Liver (tissue), 9 donors: Measurements from ENCODE around the gene FOXP3. TPM values are rescaled to one million over a fixed set of nuclear protein-coding genes. Genes with fewer than 3 reads are reported as not detected.

Experiments
- DNase-seq: peaks from one replicate; pipeline ENCODE4 v3.0.0-alpha.2; 2017; ENCODE audit warnings: low spot score
- H3K27ac ChIP-seq, 2 donors: one replicate each; pipeline ENCODE4 v1.7.0; 2013; ENCODE audit warnings: inconsistent platforms in 2 of 2, low read length in 2 of 2, control low read depth in 1 of 2, low read depth in 1 of 2, mild to moderate bottlenecking in 1 of 2
- H3K27me3 ChIP-seq, 4 donors: one replicate each; pipeline versions ENCODE4 v1.6.1 to v1.7.0; 2013; ENCODE audit warnings: low read length in 3 of 4, inconsistent platforms in 1 of 4, mild to moderate bottlenecking in 1 of 4, moderate library complexity in 1 of 4; ENCODE audit not compliant: control insufficient read depth in 4 of 4, insufficient read depth in 4 of 4
- H3K36me3 ChIP-seq, 4 donors: one replicate each; pipeline versions ENCODE4 v1.6.1 to v1.7.0; 2013; ENCODE audit warnings: low read length in 3 of 4, mild to moderate bottlenecking in 3 of 4, low read depth in 1 of 4, moderate library complexity in 1 of 4; ENCODE audit not compliant: control insufficient read depth in 4 of 4, insufficient read depth in 3 of 4
- H3K4me1 ChIP-seq, 4 donors: one replicate each; pipeline versions ENCODE4 v1.6.1 to v1.7.0; 2013; ENCODE audit warnings: low read length in 3 of 4, mild to moderate bottlenecking in 3 of 4, moderate library complexity in 1 of 4; ENCODE audit not compliant: control insufficient read depth in 4 of 4, insufficient read depth in 4 of 4
- H3K4me3 ChIP-seq, 3 donors: one replicate each; pipeline versions ENCODE4 v1.6.1 to v1.7.0; 2013; ENCODE audit warnings: low read length in 3 of 3, control low read depth in 1 of 3, low read depth in 1 of 3, mild to moderate bottlenecking in 1 of 3
- H3K9ac ChIP-seq, 2 donors: one replicate each; pipeline ENCODE4 v1.7.0; 2013; ENCODE audit warnings: low read length in 2 of 2, mild to moderate bottlenecking in 2 of 2, moderate library complexity in 2 of 2, control low read depth in 1 of 2, low read depth in 1 of 2
- H3K9me3 ChIP-seq, 4 donors: one replicate each; pipeline versions ENCODE4 v1.6.1 to v1.7.0; 2013; ENCODE audit warnings: low read length in 3 of 4; ENCODE audit not compliant: control insufficient read depth in 4 of 4
- ATF3 ChIP-seq: IDR thresholded peaks from 2 replicates; pipeline ENCODE4 v1.6.1; 2016; ENCODE audit warnings: antibody characterized with exemption
- CTCF ChIP-seq: fragments of 150-350 bp; IDR thresholded peaks from 2 replicates; pipeline ENCODE4 v1.5.1; 2017; ENCODE audit warnings: improper control_type of control experiment, low read depth, low read length; ENCODE audit not compliant: missing input control
- EGR1 ChIP-seq, 2 donors: IDR thresholded peaks; 2 replicates each; pipeline ENCODE4 v1.6.1; 2016 to 2018; ENCODE audit warnings: antibody characterized with exemption in 2 of 2, low read depth in 2 of 2
- FOXA1 ChIP-seq: IDR thresholded peaks from 2 replicates; pipeline ENCODE4 v1.6.1; 2016; ENCODE audit warnings: antibody characterized with exemption
- FOXA2 ChIP-seq: IDR thresholded peaks from 2 replicates; pipeline ENCODE4 v1.6.1; 2016; ENCODE audit warnings: antibody characterized with exemption
- GABPA ChIP-seq, 2 donors: IDR thresholded peaks in 1 of 2; conservative IDR thresholded peaks in 1 of 2; 2 replicates each; pipeline ENCODE4 v1.6.1; 2016; ENCODE audit warnings: antibody characterized with exemption in 2 of 2, mild to moderate bottlenecking in 1 of 2, moderate library complexity in 1 of 2
- HNF4A ChIP-seq, 2 donors: conservative IDR thresholded peaks; 2 replicates each; pipeline ENCODE4 v1.6.1; 2016; ENCODE audit warnings: antibody characterized with exemption in 2 of 2, mild to moderate bottlenecking in 2 of 2
- HNF4G ChIP-seq: IDR thresholded peaks from 2 replicates; pipeline ENCODE4 v1.6.1; 2016; ENCODE audit warnings: antibody characterized with exemption
- JUND ChIP-seq, 2 donors: IDR thresholded peaks; 2 replicates each; pipeline ENCODE4 v1.6.1; 2016; ENCODE audit warnings: antibody characterized with exemption in 2 of 2
- MAX ChIP-seq: IDR thresholded peaks from 2 replicates; pipeline ENCODE4 v1.6.1; 2016; ENCODE audit warnings: antibody characterized with exemption
- NR2F2 ChIP-seq: IDR thresholded peaks from 2 replicates; pipeline ENCODE4 v1.6.1; 2016; ENCODE audit warnings: antibody characterized with exemption
- RAD21 ChIP-seq, 2 donors: IDR thresholded peaks; 2 replicates each; pipeline ENCODE4 v1.6.1; 2016; ENCODE audit warnings: antibody characterized with exemption in 2 of 2, mild to moderate bottlenecking in 2 of 2
- REST ChIP-seq: IDR thresholded peaks from 2 replicates; pipeline ENCODE4 v1.6.1; 2016; ENCODE audit warnings: antibody characterized with exemption, mild to moderate bottlenecking
- RXRA ChIP-seq, 2 donors: IDR thresholded peaks; 2 replicates each; pipeline ENCODE4 v1.6.1; 2017 to 2018; ENCODE audit warnings: antibody characterized with exemption in 2 of 2, mild to moderate bottlenecking in 1 of 2
- SP1 ChIP-seq: IDR thresholded peaks from 2 replicates; pipeline ENCODE4 v1.6.1; 2018; ENCODE audit warnings: antibody characterized with exemption, mild to moderate bottlenecking
- TAF1 ChIP-seq: conservative IDR thresholded peaks from 2 replicates; pipeline ENCODE4 v1.6.1; 2016; ENCODE audit warnings: antibody characterized with exemption, mild to moderate bottlenecking
- YY1 ChIP-seq: IDR thresholded peaks from 2 replicates; pipeline ENCODE4 v1.6.1; 2016; ENCODE audit warnings: antibody characterized with exemption, mild to moderate bottlenecking
- ZBTB33 ChIP-seq: IDR thresholded peaks from 2 replicates; pipeline ENCODE4 v1.6.1; 2016; ENCODE audit warnings: antibody characterized with exemption
- WGBS: extraction: QIAGEN DNeasy Blood & Tissue Kit; methylation state at CpG from one replicate; pipeline ENCODE4 v1.1.7; 2013; 5-methylcytosine and 5-hydroxymethylcytosine counted together
- polyA plus RNA-seq, 2 donors: library from polyadenylated mRNA; stranded (reverse) in 1 of 2; unstranded in 1 of 2; fragments of 200-250 nt in 1 of 2; fragments of >200 nt in 1 of 2; fragmentation: Nextera tagmentation in 1 of 2; extraction: Ambion mirVana in 1 of 2; gene quantifications; one replicate each; pipeline versions ENCODE4 v1.2.1 to v1.2.3, GENCODE V29; 2013 to 2015
- total RNA-seq, 2 donors: library from RNA; depleted of rRNA; stranded (reverse); fragments of >200 nt; gene quantifications; one replicate each; pipeline ENCODE4 v1.2.3, GENCODE V29; 2014
- donor health status: healthy.
- donor health status: healthy.
- donor health status: healthy.
- donor health status: healthy.
- donor health status: healthy.

Gene FOXP3
- total and polyA plus RNA-seq, 4 donors = 0.05 to 0.65 (median 0.19) TPM

GRCh38 chrX:49268702-49269009, 4.1 kb upstream of the FOXP3 start:
- Histone ChIP-seq H3K9me3 (no peaks in the 10 kb centered on the region), H3K27me3 (no peaks in the 10 kb centered on the region), H3K4me1 (peaks cover 9 to 41% (median 28%) of the 10 kb centered on the region in 4 donors), H3K4me3 (peak overlapping the region; percentile 28 to 58 (median 48)), H3K27ac (peak overlapping the region; percentile 92 to 99), H3K9ac (peak overlapping the region in 1 of 2 donors; percentile 8), H3K36me3 (no peaks in the 10 kb centered on the region)
- DNase-seq = no peak
- TF ChIP-seq RAD21 (IDR thresholded peaks at IDR 0.05) (no peak), JUND (IDR thresholded peaks at IDR 0.05) (no peak)
- 1% methylated on average over 4 of the region's 4 CpGs for WGBS

GRCh38 chrX:49266523-49267445, 2.3 kb upstream of the FOXP3 start:
- 67% methylated on average over 10 of the region's 10 CpGs for WGBS
- H3K4me3 ChIP-seq = no peak overlapping the region
- H3K9ac ChIP-seq = no peak overlapping the region
- TF ChIP-seq NR2F2 (peak; percentile 70), RXRA (IDR thresholded peaks at IDR 0.05) (peak; percentile 89 to 100), YY1 (no peak), HNF4A (conservative IDR thresholded peaks at IDR 0.05) (peak in 1 of 2 donors; percentile 78), GABPA (IDR thresholded peaks at IDR 0.05 in 1 of 2, conservative IDR thresholded peaks at IDR 0.05 in 1 of 2) (no peak), SP1 (peak; percentile 85), ATF3 (no peak), RAD21 (IDR thresholded peaks at IDR 0.05) (peak in 1 of 2 donors; percentile 18)
- no peak for DNase-seq
- H3K27me3 ChIP-seq = no peaks in the 10 kb centered on the region
- H3K4me1 ChIP-seq = peaks cover 8 to 31% (median 21%) of the 10 kb centered on the region in 4 donors
- H3K27ac ChIP-seq = no peak overlapping the region
- H3K9me3 ChIP-seq = no peaks in the 10 kb centered on the region
- no peaks in the 10 kb centered on the region for H3K36me3 ChIP-seq

GRCh38 chrX:49263631-49264030, 879 bp downstream of the FOXP3 start:
- H3K36me3 ChIP-seq = no peaks in the 10 kb centered on the region
- 65% methylated on average over 10 of the region's 10 CpGs for WGBS

More at GRCh38 chrX:49263631-49264030, 879 bp downstream of the FOXP3 start:
- H3K27ac ChIP-seq = no peak overlapping the region
- TF ChIP-seq FOXA1 (no peak), TAF1 (no peak), REST (no peak), RXRA (IDR thresholded peaks at IDR 0.05) (no peak), HNF4G (no peak), CTCF (no peak), ATF3 (no peak), NR2F2 (no peak), MAX (no peak), HNF4A (conservative IDR thresholded peaks at IDR 0.05) (no peak), YY1 (no peak), ZBTB33 (no peak), FOXA2 (no peak), JUND (IDR thresholded peaks at IDR 0.05) (no peak), GABPA (IDR thresholded peaks at IDR 0.05 in 1 of 2, conservative IDR thresholded peaks at IDR 0.05 in 1 of 2) (no peak), SP1 (no peak), RAD21 (IDR thresholded peaks at IDR 0.05) (no peak), EGR1 (IDR thresholded peaks at IDR 0.05; ENCODE audit: low read depth in 2 of 2) (no peak)
- no peaks in the 10 kb centered on the region for H3K9me3 ChIP-seq
- no peak for DNase-seq
- H3K9ac ChIP-seq = no peak overlapping the region
- H3K4me3 ChIP-seq = no peak overlapping the region
- H3K4me1 ChIP-seq = peaks cover 0 to 22% (median 16%) of the 10 kb centered on the region in 4 donors
- no peaks in the 10 kb centered on the region for H3K27me3 ChIP-seq
